Endothelial cell of umbilical vein (primary cell): ENCODE results near the gene RRP8. TPM values are rescaled to one million over a fixed set of nuclear protein-coding genes. Genes with fewer than 3 reads are reported as not detected.

Experiments used
- BruUV-seq: library from RNA; stranded (reverse); fragments of 400-500 nt; replicated peaks from 2 replicates; lab custom pipeline; 2021; lab: Mats Ljungman, UMichigan
- CTCF ChIA-PET: fragments of 300-600, 350-600 bp; sonication (Branson Sonifier 250); formaldehyde crosslinking; loops from one replicate; lab custom pipeline; 2021; ENCODE audit warnings: antibody characterized with exemption, inconsistent platforms; lab: Charles Lee
- POLR2A ChIA-PET: fragments of 300-600, 350-600 bp; sonication (Branson Sonifier 250); formaldehyde crosslinking; loops from one replicate; lab custom pipeline; 2021; ENCODE audit warnings: antibody characterized with exemption, inconsistent platforms; lab: Charles Lee
- DNase-seq: peaks from one replicate; pipeline ENCODE4 v3.0.0-alpha.2; 2011; ENCODE audit warnings: low read depth, low spot score
- FAIRE-seq: peaks from 2 replicates; lab custom pipeline; 2011; peaks lifted over from hg19 to GRCh38; lab: Jason Lieb, UNC
- H2AFZ ChIP-seq: 2 replicates; pipeline ENCODE4 v1.6.0; 2012; ENCODE audit warnings: low read depth, low read length, control low read depth, inconsistent platforms
- H3K27ac ChIP-seq: 2 replicates; pipeline ENCODE4 v1.5.1; 2011; ENCODE audit warnings: low read depth, mild to moderate bottlenecking, control low read depth, low read length, moderate library complexity; ENCODE audit not compliant: insufficient read depth
- H3K27me3 ChIP-seq, 2 experiments: 2 replicates each; pipeline versions ENCODE4 v1.6.0 to v1.6.1; 2011; ENCODE audit warnings: low read length in 2 of 2, mixed read lengths in 1 of 2; ENCODE audit not compliant: control insufficient read depth in 2 of 2, insufficient read depth in 2 of 2
- H3K36me3 ChIP-seq, 2 experiments: 2 replicates in 1 of 2; 3 replicates in 1 of 2; pipeline ENCODE4 v1.5.1; 2011; ENCODE audit warnings: low read length in 2 of 2, mild to moderate bottlenecking in 1 of 2, moderate library complexity in 1 of 2; ENCODE audit not compliant: control insufficient read depth in 2 of 2, insufficient read depth in 2 of 2; ENCODE audit errors: extremely low read depth in 1 of 2
- H3K4me1 ChIP-seq: 3 replicates; pipeline ENCODE4 v1.5.1; 2011; ENCODE audit warnings: mild to moderate bottlenecking, low read length; ENCODE audit not compliant: control insufficient read depth, insufficient read depth; ENCODE audit errors: extremely low read depth
- H3K4me2 ChIP-seq: 2 replicates; pipeline ENCODE4 v1.6.1; 2011; ENCODE audit warnings: low read length, control low read depth, mixed read lengths; ENCODE audit not compliant: insufficient read depth
- H3K4me3 ChIP-seq, 3 experiments: fragments of 200-600 bp in 1 of 3; sonication (generic), shearing (Covaris generic) in 1 of 3; replicated peaks in 1 of 3; 2 replicates each; pipeline ENCODE4 v1.5.1; 2011 to 2016; ENCODE audit warnings: control low read depth in 3 of 3, low read length in 3 of 3, mild to moderate bottlenecking in 2 of 3, inconsistent platforms in 1 of 3, low read depth in 1 of 3, moderate library complexity in 1 of 3; ENCODE audit not compliant: insufficient read depth in 1 of 3
- H3K79me2 ChIP-seq: 2 replicates; pipeline ENCODE4 v1.6.0; 2012; ENCODE audit warnings: low read length, inconsistent platforms; ENCODE audit not compliant: control insufficient read depth, insufficient read depth
- H3K9ac ChIP-seq: replicated peaks from 2 replicates; pipeline ENCODE3; 2011; ENCODE audit warnings: low read length, control low read depth; ENCODE audit not compliant: insufficient read depth; ENCODE audit errors: extremely low read depth
- H3K9me1 ChIP-seq: replicated peaks from 3 replicates; pipeline ENCODE4 v1.6.0; 2011; ENCODE audit warnings: mild to moderate bottlenecking, low read length; ENCODE audit not compliant: control insufficient read depth, insufficient read depth; ENCODE audit errors: extremely low read depth
- H3K9me3 ChIP-seq: replicated peaks from 2 replicates; pipeline ENCODE4 v1.5.1; 2012; ENCODE audit warnings: low read length, inconsistent platforms; ENCODE audit not compliant: control insufficient read depth, insufficient read depth
- H4K20me1 ChIP-seq: replicated peaks from 2 replicates; pipeline ENCODE3; 2011; ENCODE audit warnings: mild to moderate bottlenecking, low read length; ENCODE audit not compliant: control insufficient read depth, insufficient read depth; ENCODE audit errors: extremely low read depth
- EZH2 ChIP-seq: IDR thresholded peaks from 2 replicates; pipeline ENCODE4 v1.6.1; 2012; ENCODE audit warnings: borderline replicate concordance, low read depth, mild to moderate bottlenecking, moderate library complexity, low read length, inconsistent platforms; ENCODE audit not compliant: severe bottlenecking
- FOS ChIP-seq: IDR thresholded peaks from 2 replicates; pipeline ENCODE4 v1.6.1; 2011; ENCODE audit warnings: mild to moderate bottlenecking, low read length, moderate library complexity, borderline replicate concordance; ENCODE audit not compliant: insufficient read depth
- GATA2 ChIP-seq: IDR thresholded peaks from 2 replicates; pipeline ENCODE4 v1.7.0; 2011; ENCODE audit warnings: low read depth, mild to moderate bottlenecking, moderate library complexity, mixed read lengths, low read length; ENCODE audit not compliant: insufficient read length, insufficient read depth
- JUN ChIP-seq: IDR thresholded peaks from 2 replicates; pipeline ENCODE4 v1.6.1; 2011; ENCODE audit warnings: borderline replicate concordance, low read depth; ENCODE audit not compliant: insufficient read length, insufficient read depth
- MYC ChIP-seq: IDR thresholded peaks from one replicate; pipeline ENCODE4 v1.6.1; 2011; ENCODE audit warnings: mild to moderate bottlenecking, low read depth, low read length
- POLR2A ChIP-seq: IDR thresholded peaks from 2 replicates; pipeline ENCODE4 v1.6.1; 2012; ENCODE audit warnings: low read depth, mild to moderate bottlenecking, control low read depth, low read length
- POLR2AphosphoS5 ChIP-seq: IDR thresholded peaks from 2 replicates; pipeline ENCODE4 v1.6.1; 2012; ENCODE audit warnings: low read depth, mild to moderate bottlenecking, control low read depth, low read length, moderate library complexity; ENCODE audit not compliant: insufficient read depth
- dilution Hi-C: fragments of 300-500 bp; cut with MboI; formaldehyde crosslinking; loops from one replicate; pipeline ENCODE4 v1.15.0; 2019; ENCODE audit warnings: low sequenced_read_pairs; ENCODE audit not compliant: extremely low pct_ligation_motif_present
- intact Hi-C: fragments of 100-400 bp; cut with micrococcal nuclease; formaldehyde crosslinking; loops from one replicate; pipeline ENCODE4 v1.10.0; 2022
- polyA plus RNA-seq, 4 experiments: library from polyadenylated mRNA; depleted of rRNA in 3 of 4; stranded (reverse) in 3 of 4; unstranded in 1 of 4; fragments of >200 nt; gene quantifications; 2 replicates each; pipeline versions ENCODE4 v1.2.1 to v1.2.3, GENCODE V29; 2011 to 2012; ENCODE audit warnings: missing spikeins in 1 of 4
- total RNA-seq: library from RNA; stranded (reverse); gene quantifications from 2 replicates; pipeline ENCODE4 v1.2.3, GENCODE V29; 2021
- TF ChIP-seq, protein P1 (sequence below), 2 donors: IDR thresholded peaks; 1 replicate in 1 of 2; 2 replicates in 1 of 2; pipeline ENCODE4 v1.5.1; 2011; ENCODE audit warnings: low read length in 2 of 2, mild to moderate bottlenecking in 2 of 2, moderate library complexity in 2 of 2, control low read depth in 1 of 2, inconsistent platforms in 1 of 2, low read depth in 1 of 2; ENCODE audit not compliant: insufficient read depth in 1 of 2; ENCODE audit errors: extremely low read depth in 1 of 2
- TF ChIP-seq, protein P2 (sequence below): IDR thresholded peaks from 2 replicates; pipeline ENCODE4 v1.6.1; 2011; ENCODE audit not compliant: insufficient read depth, insufficient read length

RRP8 gene
- total and polyA plus RNA-seq, 2 donors (not counting 3 experiments of a cell fraction or from before 2014, with no cell fraction given): 6.4 to 19.4 TPM

DNA sequence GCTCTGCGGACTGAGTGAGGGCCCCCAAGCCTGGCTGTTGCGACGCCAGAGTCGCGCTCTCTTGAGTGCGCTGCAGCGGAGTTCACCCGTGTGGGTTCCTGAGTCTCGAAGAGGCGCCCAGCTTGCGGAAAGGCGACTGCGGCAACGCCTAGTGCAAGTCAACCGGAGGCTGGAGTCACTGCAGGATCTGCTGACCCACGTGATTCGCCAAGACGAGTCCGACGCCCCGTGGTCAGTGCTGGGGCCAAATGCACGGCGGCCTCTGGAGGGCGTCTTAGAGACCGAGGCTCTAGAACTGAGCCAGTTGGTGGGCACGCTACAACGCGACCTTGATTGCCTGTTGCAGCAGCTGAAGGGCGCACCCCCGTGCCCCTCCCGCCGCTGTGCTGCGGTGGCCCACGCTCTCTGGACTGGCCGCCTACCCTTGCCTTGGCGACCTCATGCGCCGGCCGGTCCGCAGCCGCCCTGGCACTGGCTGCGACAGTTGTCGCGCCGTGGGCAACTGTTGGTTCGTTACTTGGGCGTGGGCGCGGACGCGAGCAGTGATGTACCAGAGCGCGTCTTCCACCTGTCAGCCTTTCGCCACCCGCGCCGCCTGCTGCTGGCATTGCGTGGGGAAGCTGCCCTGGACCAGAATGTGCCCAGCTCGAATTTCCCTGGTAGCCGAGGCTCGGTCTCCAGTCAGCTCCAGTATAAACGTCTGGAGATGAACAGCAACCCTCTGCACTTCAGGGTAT, 32.6 kb downstream of the RRP8 start:
- no peaks in the 10 kb centered on the region for H3K79me2 ChIP-seq
- H3K9me3 ChIP-seq: no peaks in the 10 kb centered on the region
- intact Hi-C loops (no loop called here), dilution Hi-C loops (no loop called here)
- H3K27ac ChIP-seq: no peak overlapping the region
- no peak overlapping the region for H2AFZ ChIP-seq
- peaks cover 11% of the 10 kb centered on the region for H3K4me1 ChIP-seq
- no TSS peak for BruUV-seq
- no peaks in the 10 kb centered on the region for H3K27me3 ChIP-seq
- H4K20me1 ChIP-seq: no peaks in the 10 kb centered on the region
- ChIA-PET CTCF (interaction anchor here (0.9 to 1.4 kb wide), 3 partner anchors 11 to 47 kb away, joined by 3 to 5 read pairs (median 3); no protein-coding TSS in a partner anchor), POLR2A (no interaction called here)
- FAIRE-seq (no peak), DNase-seq (no peak)
- H3K9ac ChIP-seq: no peak overlapping the region
- H3K9me1 ChIP-seq: no peaks in the 10 kb centered on the region
- TF ChIP-seq POLR2A (no peak), EZH2 (no peak), FOS (no peak), JUN (no peak), POLR2AphosphoS5 (no peak), MYC (no peak), GATA2 (no peak)
- TF ChIP-seq, protein P1, sequence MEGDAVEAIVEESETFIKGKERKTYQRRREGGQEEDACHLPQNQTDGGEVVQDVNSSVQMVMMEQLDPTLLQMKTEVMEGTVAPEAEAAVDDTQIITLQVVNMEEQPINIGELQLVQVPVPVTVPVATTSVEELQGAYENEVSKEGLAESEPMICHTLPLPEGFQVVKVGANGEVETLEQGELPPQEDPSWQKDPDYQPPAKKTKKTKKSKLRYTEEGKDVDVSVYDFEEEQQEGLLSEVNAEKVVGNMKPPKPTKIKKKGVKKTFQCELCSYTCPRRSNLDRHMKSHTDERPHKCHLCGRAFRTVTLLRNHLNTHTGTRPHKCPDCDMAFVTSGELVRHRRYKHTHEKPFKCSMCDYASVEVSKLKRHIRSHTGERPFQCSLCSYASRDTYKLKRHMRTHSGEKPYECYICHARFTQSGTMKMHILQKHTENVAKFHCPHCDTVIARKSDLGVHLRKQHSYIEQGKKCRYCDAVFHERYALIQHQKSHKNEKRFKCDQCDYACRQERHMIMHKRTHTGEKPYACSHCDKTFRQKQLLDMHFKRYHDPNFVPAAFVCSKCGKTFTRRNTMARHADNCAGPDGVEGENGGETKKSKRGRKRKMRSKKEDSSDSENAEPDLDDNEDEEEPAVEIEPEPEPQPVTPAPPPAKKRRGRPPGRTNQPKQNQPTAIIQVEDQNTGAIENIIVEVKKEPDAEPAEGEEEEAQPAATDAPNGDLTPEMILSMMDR (IDR thresholded peaks at IDR 0.05; ENCODE audit: extremely low read depth in 1 of 2, insufficient read depth in 1 of 2, low read depth in 1 of 2, low read length in 2 of 2): peak in 1 of 2 donors; percentile 49
- TF ChIP-seq, protein P2, sequence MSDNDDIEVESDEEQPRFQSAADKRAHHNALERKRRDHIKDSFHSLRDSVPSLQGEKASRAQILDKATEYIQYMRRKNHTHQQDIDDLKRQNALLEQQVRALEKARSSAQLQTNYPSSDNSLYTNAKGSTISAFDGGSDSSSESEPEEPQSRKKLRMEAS: peak; percentile 28
- H3K4me2 ChIP-seq: no peak overlapping the region
- no peaks in the 10 kb centered on the region for H3K36me3 ChIP-seq
- H3K4me3 ChIP-seq: no peak overlapping the region
